ENCODE data around the gene MT1G.
"Not testable (repeated sequence)": the region's sequence is repeated elsewhere in the genome, so short reads cannot be mapped to it uniquely, and the experiment has no call there.

MT1G gene

GRCh38 chr16:56667581-56668571 lies at the start of gene MT1G:
TSS of gene MT1G (minus strand) at chr16:56668065. CDS start at chr16:56667993, 72 bp downstream.
- DNase-seq (ENCODE audit: low spot score): peak; percentile 35

GRCh38 chr16:56717532-56717931 lies 49.7 kb upstream of the MT1G start:
- not testable (repeated sequence) for DNase-seq (ENCODE audit: low spot score)

GRCh38 chr16:56716761-56717160 lies 48.9 kb upstream of the MT1G start:
- DNase-seq (ENCODE audit: low spot score): no peak

- no peak for DNase-seq (ENCODE audit: low spot score)
Measured at GRCh38 chr16:56715126-56715525, 47.3 kb upstream of the MT1G start.

GRCh38 chr16:56713794-56714193 lies 45.9 kb upstream of the MT1G start:
- DNase-seq (ENCODE audit: low spot score): no peak

- DNase-seq (ENCODE audit: low spot score): no peak
Measured at GRCh38 chr16:56711862-56712261, 44.0 kb upstream of the MT1G start.

GRCh38 chr16:56710181-56710737 lies 42.4 kb upstream of the MT1G start:
- no peak for DNase-seq (ENCODE audit: low spot score)

- DNase-seq (ENCODE audit: low spot score): no peak
Measured at GRCh38 chr16:56709443-56710040, 41.7 kb upstream of the MT1G start.

- DNase-seq (ENCODE audit: low spot score): no peak
Measured at GRCh38 chr16:56708525-56709442, 40.9 kb upstream of the MT1G start.

GRCh38 chr16:56702836-56703235 lies 35.0 kb upstream of the MT1G start:
- no peak for DNase-seq (ENCODE audit: low spot score)

GRCh38 chr16:56701534-56701933 lies 33.7 kb upstream of the MT1G start:
- no peak for DNase-seq (ENCODE audit: low spot score)

GRCh38 chr16:56700631-56701030 lies 32.8 kb upstream of the MT1G start:
- DNase-seq (ENCODE audit: low spot score): no peak

- no peak for DNase-seq (ENCODE audit: low spot score)
Measured at GRCh38 chr16:56700195-56700594, 32.3 kb upstream of the MT1G start.

GRCh38 chr16:56697456-56698155 lies 29.7 kb upstream of the MT1G start:
- no peak for DNase-seq (ENCODE audit: low spot score)

- DNase-seq (ENCODE audit: low spot score): no peak
Measured at GRCh38 chr16:56695246-56695645, 27.4 kb upstream of the MT1G start.

GRCh38 chr16:56691885-56692284 lies 24.0 kb upstream of the MT1G start:
- no peak for DNase-seq (ENCODE audit: low spot score)

GRCh38 chr16:56690420-56691122 lies 22.7 kb upstream of the MT1G start:
- DNase-seq (ENCODE audit: low spot score): no peak

- peak; percentile 38 for DNase-seq (ENCODE audit: low spot score)
Measured at GRCh38 chr16:56689171-56689570, 21.3 kb upstream of the MT1G start.

- DNase-seq (ENCODE audit: low spot score): no peak
Measured at GRCh38 chr16:56688762-56689161, 20.9 kb upstream of the MT1G start.

- DNase-seq (ENCODE audit: low spot score): no peak
Measured at GRCh38 chr16:56686758-56687157, 18.9 kb upstream of the MT1G start.
